PFSK-1 (cell line): ENCODE data around the gene EPDR1.

Experiments used
- POLR2AphosphoS5 ChIP-seq: IDR thresholded peaks from 2 replicates; pipeline ENCODE4 v1.6.1; 2012; ENCODE audit warnings: low read depth, mild to moderate bottlenecking, control low read depth, low read length, moderate library complexity
- SIN3A ChIP-seq: IDR thresholded peaks from 2 replicates; pipeline ENCODE4 v1.6.1; 2012; ENCODE audit warnings: mild to moderate bottlenecking, low read length, moderate library complexity, borderline replicate concordance; ENCODE audit not compliant: insufficient read depth
- TAF1 ChIP-seq: IDR thresholded peaks from 2 replicates; pipeline ENCODE4 v1.6.1; 2012; ENCODE audit warnings: low read length, control low read depth, borderline replicate concordance; ENCODE audit not compliant: insufficient read depth

- no peak for TF ChIP-seq POLR2AphosphoS5
- no peak for TF ChIP-seq SIN3A
- no peak for TF ChIP-seq TAF1
Observed at GRCh38 chr7:37960483-37960882, 40.0 kb downstream of the EPDR1 start.
